Measurements from ENCODE around the gene ARNT2. TPM values are rescaled to one million over a fixed set of nuclear protein-coding genes. Genes with fewer than 3 reads are reported as not detected.

The ARNT2 gene
- total and polyA plus RNA-seq, 12 donors: 0.71 to 6.7 (median 4.0) TPM

GRCh38 chr15:80557441-80558234 is 153.5 kb downstream of the ARNT2 start:
- no peak for DNase-seq
- intact Hi-C loops (cut with DNase I): no loop called here
- 87 to 97% methylated on average over 5 of the region's 5 CpGs for WGBS, 2 donors
- TF ChIP-seq, protein P1, sequence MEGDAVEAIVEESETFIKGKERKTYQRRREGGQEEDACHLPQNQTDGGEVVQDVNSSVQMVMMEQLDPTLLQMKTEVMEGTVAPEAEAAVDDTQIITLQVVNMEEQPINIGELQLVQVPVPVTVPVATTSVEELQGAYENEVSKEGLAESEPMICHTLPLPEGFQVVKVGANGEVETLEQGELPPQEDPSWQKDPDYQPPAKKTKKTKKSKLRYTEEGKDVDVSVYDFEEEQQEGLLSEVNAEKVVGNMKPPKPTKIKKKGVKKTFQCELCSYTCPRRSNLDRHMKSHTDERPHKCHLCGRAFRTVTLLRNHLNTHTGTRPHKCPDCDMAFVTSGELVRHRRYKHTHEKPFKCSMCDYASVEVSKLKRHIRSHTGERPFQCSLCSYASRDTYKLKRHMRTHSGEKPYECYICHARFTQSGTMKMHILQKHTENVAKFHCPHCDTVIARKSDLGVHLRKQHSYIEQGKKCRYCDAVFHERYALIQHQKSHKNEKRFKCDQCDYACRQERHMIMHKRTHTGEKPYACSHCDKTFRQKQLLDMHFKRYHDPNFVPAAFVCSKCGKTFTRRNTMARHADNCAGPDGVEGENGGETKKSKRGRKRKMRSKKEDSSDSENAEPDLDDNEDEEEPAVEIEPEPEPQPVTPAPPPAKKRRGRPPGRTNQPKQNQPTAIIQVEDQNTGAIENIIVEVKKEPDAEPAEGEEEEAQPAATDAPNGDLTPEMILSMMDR (IDR thresholded peaks at IDR 0.05): no peak
- Histone ChIP-seq H3K9me3 (no peaks in the 10 kb centered on the region), H3K4me3 (no peak overlapping the region), H3K36me3 (no peaks in the 10 kb centered on the region), H3K27ac (no peak overlapping the region), H3K27me3 (peaks cover 0 to 5% (median 0%) of the 10 kb centered on the region in 7 donors), H3K4me1 (no peaks in the 10 kb centered on the region)
- ATAC-seq: no peak

- TF ChIP-seq, protein P1 (IDR thresholded peaks at IDR 0.05): no peak
- no peaks in the 10 kb centered on the region for H3K9me3 ChIP-seq
- WGBS, 2 donors: 87 to 91% methylated on average over 6 of the region's 6 CpGs
- no peaks in the 10 kb centered on the region for H3K36me3 ChIP-seq
- H3K4me1 ChIP-seq: no peaks in the 10 kb centered on the region
- no peak overlapping the region for H3K4me3 ChIP-seq
- H3K27ac ChIP-seq: no peak overlapping the region
- ATAC-seq (no peak), DNase-seq (no peak)
- intact Hi-C loops (cut with DNase I): no loop called here
- H3K27me3 ChIP-seq: peaks cover 0 to 5% (median 0%) of the 10 kb centered on the region in 7 donors
Observed at GRCh38 chr15:80558631-80559319, 154.6 kb downstream of the ARNT2 start.

GRCh38 chr15:80559320-80559693 is 155.1 kb downstream of the ARNT2 start:
- H3K4me3 ChIP-seq: no peak overlapping the region
- peaks cover 0 to 5% (median 0%) of the 10 kb centered on the region in 7 donors for H3K27me3 ChIP-seq
- H3K9me3 ChIP-seq: no peaks in the 10 kb centered on the region
- H3K27ac ChIP-seq: no peak overlapping the region
- 71 to 80% methylated on average over 8 of the region's 8 CpGs for WGBS, 2 donors
- ATAC-seq: no peak
- intact Hi-C loops (cut with DNase I): no loop called here
- no peaks in the 10 kb centered on the region for H3K4me1 ChIP-seq
- no peaks in the 10 kb centered on the region for H3K36me3 ChIP-seq
- TF ChIP-seq, protein P1 (IDR thresholded peaks at IDR 0.05): no peak
- no peak for DNase-seq

DNA sequence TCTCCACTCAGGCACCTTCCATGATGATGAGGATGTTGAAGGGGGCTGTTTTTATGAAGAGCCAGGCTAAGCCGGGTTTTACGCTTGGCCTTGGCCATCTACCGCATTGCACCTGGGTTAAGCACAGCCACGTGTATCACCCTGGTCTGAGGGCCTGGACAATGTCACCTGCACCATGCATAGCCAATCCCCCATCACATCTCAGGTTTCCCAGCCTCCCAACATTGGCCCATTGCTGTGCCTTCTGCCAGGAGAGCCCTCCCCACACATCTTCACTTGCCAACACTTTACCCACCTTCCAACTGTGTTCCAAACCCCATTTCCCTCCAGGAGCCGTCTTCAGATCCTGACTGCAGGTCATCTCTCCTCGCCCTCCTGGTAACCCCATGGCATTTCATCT is 155.6 kb downstream of the ARNT2 start:
- H3K36me3 ChIP-seq: no peaks in the 10 kb centered on the region
- DNase-seq (no peak), ATAC-seq (no peak)
- peaks cover 0 to 5% (median 0%) of the 10 kb centered on the region in 7 donors for H3K27me3 ChIP-seq
- H3K27ac ChIP-seq: no peak overlapping the region
- H3K4me1 ChIP-seq: no peaks in the 10 kb centered on the region
- intact Hi-C loops (cut with DNase I): loop anchor here in 4 of 10 donors (10.0 kb wide), 1 partner anchor 105 kb away; no protein-coding TSS in a partner anchor
- TF ChIP-seq, protein P1 (IDR thresholded peaks at IDR 0.05): no peak
- no peak overlapping the region for H3K4me3 ChIP-seq
- WGBS, 2 donors: 86 to 87% methylated on average over 6 of the region's 6 CpGs
- no peaks in the 10 kb centered on the region for H3K9me3 ChIP-seq
